NCI-H2196 treated with DMSO at 0.1 percent for 48 hours (cell line): ENCODE data around the gene RNF186.
A peak's percentile ranks its signal among the peaks of the same experiment; 100 is the strongest.
"Not testable (repeated sequence)": the region's sequence is repeated elsewhere in the genome, so short reads cannot be mapped to it uniquely, and the experiment has no call there.

Source experiments
- DNase-seq: peaks from one replicate; lab custom pipeline; 2025; ENCODE audit not compliant: unreplicated experiment; lab: John Stamatoyannopoulos, UW

RNF186 gene

DNA sequence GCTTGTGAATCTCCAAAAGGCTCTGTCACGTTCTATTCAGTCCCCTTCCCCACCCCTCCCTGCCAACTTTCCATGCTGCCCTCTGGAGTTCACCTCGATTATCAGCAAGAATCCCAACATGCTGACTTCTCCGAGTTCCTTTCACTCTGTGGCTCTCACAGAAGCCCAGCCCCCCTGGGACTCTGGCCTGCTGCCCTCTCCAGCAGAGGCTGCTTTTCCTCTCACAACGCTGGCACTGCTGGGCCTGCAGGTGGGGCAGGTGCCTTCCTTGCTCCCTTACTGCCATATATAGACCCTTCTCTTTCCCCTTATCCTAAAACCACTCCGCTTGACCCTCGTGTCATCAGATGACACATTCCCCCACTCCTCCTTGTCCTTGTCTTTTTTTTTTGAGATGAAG lies 10.2 kb upstream of the RNF186 start:
- DNase-seq, result no peak

DNA sequence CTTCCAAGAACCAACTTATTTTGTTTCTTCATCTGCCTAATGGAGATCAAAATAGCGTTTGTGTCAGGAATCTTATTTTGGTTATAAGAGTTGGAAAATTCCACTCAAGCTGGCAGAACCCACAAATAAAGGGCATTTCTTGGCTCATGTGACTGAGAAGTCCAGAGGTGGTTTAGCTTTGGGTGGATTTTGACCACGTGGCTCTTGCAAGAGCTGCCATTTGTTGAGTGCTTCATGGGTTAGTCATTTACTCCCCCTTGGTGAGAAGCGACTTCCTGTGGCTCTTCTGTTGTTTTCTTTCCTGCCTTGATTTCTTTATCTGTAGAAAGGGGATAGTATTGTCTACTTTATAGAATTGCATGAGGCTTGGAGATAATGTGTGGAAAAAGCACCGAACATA lies 9.5 kb upstream of the RNF186 start:
- DNase-seq, result no peak

DNA sequence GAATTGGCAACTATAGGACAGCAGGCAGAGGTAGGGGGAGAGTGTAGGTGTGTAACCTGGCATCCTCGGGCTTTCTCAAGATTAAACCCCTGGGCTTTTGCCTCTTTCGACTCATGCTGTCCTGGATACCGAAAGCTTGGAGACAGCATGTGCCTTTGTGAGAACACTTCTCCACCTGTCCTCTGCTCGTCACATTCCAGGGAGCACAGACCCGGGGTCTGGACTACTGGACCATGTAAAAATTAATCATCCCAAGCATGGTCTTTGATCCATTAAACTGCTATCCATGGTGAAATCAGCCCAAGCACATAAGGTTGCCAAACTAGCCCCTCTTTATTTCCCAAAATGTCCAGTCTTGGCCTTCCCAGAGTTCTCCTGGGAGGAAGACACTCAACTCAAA lies 9.0 kb upstream of the RNF186 start:
- no peak for DNase-seq

DNA sequence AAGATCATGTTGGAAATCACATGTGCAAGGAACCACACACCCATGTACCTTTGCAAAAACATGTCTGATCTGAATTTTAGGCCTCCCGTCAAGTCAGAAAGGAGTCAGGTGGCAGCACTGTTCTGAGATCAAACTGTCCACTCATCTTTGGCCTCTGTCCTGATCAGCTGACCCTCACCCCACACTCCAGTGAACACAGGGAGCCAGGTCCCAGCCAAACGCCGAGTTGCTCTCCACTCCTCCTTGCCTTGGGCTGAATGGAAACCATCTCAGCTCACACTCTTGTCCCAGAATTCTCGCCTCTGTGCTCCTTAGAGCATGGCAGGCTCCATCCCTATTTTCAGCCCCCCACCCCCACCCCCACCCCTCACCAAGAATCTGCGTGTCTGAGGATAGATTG lies 4.6 kb upstream of the RNF186 start:
- no peak for DNase-seq

- DNase-seq, result no peak
Measured at GRCh38 chr1:19818324-19818723, 3.2 kb upstream of the RNF186 start.

GRCh38 chr1:19817160-19817559 lies 2.1 kb upstream of the RNF186 start:
- DNase-seq, result no peak

DNA sequence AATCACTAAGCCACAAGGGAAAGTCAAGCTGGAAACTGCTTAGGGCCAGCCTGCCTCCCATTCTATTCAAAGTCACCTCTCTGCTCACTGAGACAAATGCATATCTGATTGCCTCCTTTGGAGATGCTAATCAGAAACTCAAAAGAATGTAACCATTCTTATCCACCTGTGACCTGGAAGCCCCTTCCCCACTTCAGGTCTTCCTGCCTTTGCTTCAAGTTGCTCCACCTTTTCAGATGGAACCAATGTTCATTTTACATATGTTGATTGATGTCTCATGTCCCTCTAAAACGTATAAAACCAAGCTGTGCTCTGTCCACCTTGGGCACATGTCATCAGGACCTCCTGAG lies 1.6 kb upstream of the RNF186 start:
- not testable (repeated sequence) for DNase-seq

DNA sequence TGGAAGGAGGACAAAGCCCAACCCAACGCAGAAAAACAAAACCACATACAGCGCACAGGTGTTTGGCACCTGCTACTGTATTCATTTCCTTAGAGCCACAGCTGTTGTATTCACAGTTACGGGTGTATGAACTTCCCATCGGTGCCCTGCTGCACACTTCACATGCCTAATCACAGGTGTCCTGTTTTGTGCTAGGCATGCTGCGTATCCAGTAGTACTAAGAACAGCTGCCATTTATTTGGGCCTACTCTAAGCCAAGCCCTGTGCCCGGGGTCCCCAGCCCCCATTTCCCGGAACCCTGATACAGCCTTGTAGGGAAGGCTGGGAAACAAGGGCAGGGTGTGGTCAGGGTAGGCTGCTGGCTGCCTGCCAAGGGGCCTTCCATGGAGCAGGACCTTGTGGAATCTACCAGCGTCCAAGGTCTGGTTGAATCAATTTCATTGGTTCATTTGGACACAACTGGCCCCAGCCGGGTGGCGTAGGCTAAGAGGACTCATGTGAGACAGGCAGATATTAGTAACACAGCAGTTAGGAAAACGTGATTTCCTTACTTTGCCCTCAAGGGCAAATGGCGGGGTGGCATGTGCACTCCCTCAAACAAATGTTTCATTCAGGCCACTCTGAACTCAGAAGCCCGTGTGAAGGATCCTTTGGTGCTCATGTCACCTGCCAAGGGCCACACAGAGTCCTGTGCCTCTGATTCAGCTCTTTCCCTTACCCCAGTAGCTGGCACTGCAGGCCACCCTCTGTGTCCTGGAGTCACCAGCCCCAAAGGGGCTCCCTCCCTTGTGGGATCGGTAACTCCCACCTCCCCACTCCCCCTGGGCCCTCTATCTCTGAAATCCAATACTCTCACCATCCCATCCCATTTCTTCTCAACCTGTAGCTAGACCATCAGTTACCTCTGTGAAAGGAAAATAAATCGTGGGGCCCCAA lies 986 bp upstream of the RNF186 start:
- peak; percentile 87 for DNase-seq

GRCh38 chr1:19814244-19814661 lies 830 bp downstream of the RNF186 start:
- DNase-seq, result no peak

DNA sequence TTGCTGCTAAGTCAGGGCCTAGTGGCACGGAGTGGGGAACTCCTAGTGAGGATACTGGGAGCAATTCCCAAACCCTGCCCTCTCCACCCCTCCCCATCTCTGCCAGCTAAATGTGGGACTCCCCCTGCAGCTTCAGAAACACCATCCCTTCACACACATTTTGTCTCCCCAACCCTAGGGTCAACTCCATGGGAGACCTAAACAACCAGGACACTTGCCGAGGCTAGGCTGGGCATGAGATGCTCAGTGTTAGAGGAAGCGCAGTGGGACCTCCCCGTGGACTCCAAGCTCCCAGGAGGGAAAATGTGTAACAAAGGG lies 1.5 kb downstream of the RNF186 start:
- DNase-seq, result no peak

- DNase-seq, result no peak
Measured at GRCh38 chr1:19812875-19813642, 2.0 kb downstream of the RNF186 start.

DNA sequence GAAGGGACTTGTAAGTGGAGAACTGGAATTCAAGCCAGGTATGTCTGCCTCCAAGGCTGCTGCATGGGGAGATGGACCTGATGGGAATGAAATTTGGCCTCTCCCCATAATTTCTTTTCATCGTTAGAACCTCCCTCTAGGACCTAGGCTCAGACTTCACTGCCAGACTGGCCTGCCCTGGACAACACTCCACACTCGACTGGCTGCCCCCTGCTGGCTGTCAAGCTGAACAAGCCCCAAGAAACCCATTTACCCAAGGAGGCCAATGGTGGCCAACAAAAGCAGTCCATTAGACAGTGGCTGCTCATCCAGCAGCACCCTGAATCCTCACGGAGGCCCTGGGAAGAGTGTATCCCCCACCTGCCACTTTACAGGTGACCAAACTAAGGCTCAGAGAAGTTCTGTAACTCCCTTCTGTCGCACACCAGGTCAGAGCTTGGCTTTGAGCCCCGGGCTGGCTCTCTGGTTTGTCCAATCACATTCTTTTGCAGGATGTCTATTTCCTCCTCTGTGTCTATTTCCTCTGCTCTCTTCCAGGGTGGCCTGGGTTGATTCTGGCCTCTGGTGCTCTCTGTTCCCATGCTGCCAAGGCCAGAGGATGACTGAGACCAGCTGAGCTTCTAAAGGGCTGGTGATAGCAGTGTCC lies 3.8 kb downstream of the RNF186 start:
- DNase-seq, result no peak

DNA sequence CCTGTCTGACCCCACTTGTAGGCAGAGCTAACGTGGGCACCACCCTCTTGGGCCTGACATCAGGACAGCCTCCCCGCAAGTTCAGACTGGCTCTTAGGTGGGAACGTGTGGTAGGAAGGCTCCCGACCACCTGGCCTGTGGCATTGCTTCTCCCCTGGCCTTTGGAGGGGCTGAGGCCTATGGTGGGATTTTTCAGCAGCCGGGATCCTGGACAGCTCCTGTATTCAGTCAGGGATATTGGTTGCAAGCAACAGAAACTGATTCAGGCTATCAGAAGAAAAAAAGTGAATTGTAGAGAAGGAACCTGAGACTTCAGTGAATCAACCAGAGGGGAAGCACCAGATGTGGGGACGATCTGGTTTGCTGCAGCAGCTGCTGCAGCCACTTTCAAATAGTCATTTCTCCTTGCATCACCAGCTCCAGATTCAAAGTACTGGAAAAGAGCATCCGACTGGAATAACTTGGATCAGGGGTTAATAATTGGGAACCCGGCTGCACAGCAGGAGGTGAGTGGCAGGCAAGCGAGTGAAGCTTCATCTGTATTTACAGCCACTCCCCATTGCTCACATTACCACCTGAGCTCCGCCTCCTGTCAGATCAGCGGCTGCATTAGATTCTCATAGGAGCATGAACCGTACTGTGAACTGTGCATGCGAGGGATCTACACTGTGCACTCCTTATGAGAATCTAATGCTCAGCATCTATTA lies 5.9 kb downstream of the RNF186 start:
- no peak for DNase-seq

- DNase-seq, result no peak
Measured at GRCh38 chr1:19808351-19808750, 6.7 kb downstream of the RNF186 start.

DNA sequence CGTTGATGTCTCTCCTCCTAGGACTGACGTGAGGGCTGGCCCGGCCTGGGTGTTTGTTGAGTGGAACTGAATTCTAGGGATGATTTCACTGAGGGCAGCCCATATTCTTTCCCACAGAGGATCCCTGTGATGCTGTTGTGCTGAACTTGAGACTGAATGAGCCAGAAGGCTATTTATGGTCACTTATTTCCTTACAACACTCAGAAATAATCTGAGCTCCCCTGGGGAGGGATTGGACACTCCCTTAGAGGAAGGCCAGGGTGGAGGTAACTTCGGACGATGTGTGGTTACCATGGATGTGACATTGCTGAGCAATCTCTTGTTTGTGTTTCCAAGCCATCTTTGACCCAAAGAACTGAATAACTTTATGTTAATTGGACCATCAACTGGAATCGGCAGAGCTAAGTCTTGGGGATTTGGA lies 10.2 kb downstream of the RNF186 start:
- DNase-seq, result no peak

- DNase-seq, result no peak
Measured at GRCh38 chr1:19802269-19802668, 12.8 kb downstream of the RNF186 start.

DNA sequence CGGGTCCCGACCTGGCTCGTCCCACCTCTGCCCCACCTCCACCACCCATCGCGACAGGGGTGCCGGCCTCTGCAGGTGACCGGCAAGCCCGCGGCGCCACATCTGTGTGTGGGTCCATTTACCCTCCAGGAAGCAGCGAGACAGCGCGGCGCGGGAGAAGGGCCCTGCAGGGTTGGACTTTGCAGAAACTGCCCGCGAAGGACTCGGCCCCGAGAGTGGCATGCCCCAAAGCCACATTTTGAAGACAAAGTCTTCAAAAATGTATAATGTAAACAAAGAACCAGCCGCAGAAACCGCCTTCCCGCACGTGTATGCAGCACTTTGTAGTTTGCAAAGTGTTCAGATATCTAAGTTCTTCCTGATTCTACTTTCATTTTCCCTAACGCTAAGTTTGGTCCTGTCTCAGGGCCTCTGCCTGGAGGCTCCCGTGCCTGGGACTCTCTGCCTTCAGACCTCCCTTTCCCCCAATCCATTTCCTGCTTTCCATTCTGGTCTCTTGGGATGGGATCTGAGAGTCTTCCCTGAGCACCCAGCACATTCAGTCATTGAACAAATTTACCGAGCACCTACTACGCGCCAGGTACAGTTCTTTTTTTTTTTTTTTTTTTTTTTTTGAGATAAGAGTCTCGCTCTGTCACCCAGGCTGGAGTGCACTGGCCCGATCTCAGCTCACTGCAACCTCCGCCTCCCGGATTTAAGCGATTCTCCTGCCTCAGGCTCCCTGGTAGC lies 14.8 kb downstream of the RNF186 start:
- DNase-seq, result no peak

DNA sequence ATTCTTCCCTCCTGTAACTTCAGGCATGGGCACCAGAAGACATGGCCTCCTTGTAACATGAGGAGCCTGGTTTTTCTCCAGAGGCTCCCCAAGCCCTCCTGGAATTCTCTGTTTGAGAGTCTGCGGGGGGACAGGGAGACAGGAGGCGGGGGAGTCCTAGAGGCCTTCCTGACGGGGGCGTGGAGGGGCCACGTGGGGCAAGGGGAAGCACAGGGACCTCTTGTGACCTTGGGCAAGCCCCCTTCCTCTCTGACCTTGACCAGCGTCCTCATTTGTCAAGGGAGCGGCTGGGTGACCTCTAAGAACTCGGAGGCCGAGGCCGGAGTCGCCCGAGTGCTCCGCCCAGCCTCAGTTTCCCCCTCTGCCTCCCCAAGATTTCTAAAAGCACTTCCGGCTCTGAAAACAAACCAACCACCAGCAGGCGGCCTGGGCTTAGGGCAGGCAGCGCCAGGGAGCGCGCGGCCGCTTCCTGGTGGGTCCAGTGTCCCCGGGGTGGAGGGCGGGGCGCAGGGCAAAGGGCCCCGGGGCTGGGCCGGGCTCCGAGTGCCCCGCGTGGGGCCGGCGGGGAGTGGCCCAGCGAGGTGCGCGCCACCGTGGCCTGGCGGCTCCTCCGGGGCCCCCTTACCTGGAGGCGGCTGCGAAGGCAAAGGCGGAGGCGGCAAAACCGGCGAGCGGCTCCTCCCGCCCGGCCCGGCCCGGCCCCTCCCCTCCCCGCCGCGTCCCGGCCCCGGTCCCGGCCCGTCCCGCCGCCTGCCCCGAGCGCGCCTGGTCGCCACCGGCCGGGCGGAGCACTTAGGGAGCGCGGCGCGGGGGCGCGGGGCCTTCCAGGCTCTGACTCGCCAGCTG lies 15.6 kb downstream of the RNF186 start, which contains the start of gene TMCO4:
Gene TMCO4 (minus strand): TSS at position 687 of the 846 bp plus-strand sequence. CDS start 19,158 bp downstream, outside the sequence.
- DNase-seq, result peak; percentile 39

GRCh38 chr1:19798486-19799229 lies 16.4 kb downstream of the RNF186 start:
- no peak for DNase-seq
